DOHH2 (cell line): ENCODE results near the gene KSR1.

Source experiments
- EZH2phosphoT487 ChIP-seq: fragments of 200-600 bp; sonication (generic); IDR thresholded peaks from 2 replicates; pipeline ENCODE4 v1.6.1; 2017; ENCODE audit warnings: borderline replicate concordance, mild to moderate bottlenecking, antibody characterized with exemption, low read length, moderate library complexity, mixed read lengths
- TF ChIP-seq, protein P1 (sequence below): fragments of 200-600 bp; sonication (generic); IDR thresholded peaks from one replicate; pipeline ENCODE4 v1.5.1; 2014; ENCODE audit warnings: antibody characterized with exemption, mild to moderate bottlenecking, low read depth, low read length; ENCODE audit not compliant: poor library complexity, severe bottlenecking

DNA sequence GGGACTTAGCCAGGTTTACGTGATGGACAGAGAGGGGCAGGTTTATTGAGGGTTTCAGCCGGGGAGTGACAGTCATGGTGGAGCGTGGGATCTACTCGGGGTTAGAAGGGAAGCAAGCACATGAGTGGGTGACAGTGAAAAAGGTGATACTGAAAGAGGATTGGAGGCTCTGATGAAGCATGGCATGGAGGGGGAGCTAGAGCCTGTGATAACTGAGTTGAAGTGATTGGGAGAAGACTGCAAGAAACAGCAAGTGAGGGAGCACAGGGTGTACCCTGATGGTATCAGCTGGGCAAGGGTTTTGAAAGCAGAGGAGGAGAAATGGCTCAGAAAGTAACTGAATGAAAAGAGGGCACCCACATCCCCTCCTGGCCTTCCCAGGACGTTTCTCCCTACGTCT is 6.7 kb upstream of the KSR1 start:
- TF ChIP-seq, protein P1, sequence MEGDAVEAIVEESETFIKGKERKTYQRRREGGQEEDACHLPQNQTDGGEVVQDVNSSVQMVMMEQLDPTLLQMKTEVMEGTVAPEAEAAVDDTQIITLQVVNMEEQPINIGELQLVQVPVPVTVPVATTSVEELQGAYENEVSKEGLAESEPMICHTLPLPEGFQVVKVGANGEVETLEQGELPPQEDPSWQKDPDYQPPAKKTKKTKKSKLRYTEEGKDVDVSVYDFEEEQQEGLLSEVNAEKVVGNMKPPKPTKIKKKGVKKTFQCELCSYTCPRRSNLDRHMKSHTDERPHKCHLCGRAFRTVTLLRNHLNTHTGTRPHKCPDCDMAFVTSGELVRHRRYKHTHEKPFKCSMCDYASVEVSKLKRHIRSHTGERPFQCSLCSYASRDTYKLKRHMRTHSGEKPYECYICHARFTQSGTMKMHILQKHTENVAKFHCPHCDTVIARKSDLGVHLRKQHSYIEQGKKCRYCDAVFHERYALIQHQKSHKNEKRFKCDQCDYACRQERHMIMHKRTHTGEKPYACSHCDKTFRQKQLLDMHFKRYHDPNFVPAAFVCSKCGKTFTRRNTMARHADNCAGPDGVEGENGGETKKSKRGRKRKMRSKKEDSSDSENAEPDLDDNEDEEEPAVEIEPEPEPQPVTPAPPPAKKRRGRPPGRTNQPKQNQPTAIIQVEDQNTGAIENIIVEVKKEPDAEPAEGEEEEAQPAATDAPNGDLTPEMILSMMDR = no peak
- no peak for TF ChIP-seq EZH2phosphoT487
